MM.1S (cell line): ENCODE results near the gene NR2C2.

Experiments
- EZH2phosphoT487 ChIP-seq: fragments of 300-600 bp; sonication (generic); IDR thresholded peaks from 2 replicates; pipeline ENCODE4 v1.6.1; 2018; ENCODE audit warnings: antibody characterized with exemption, low read length
- TF ChIP-seq, protein P1 (sequence below): fragments of 300-600 bp; sonication (generic); IDR thresholded peaks from 2 replicates; pipeline ENCODE4 v1.5.1; 2016; ENCODE audit warnings: antibody characterized with exemption, low read length, mixed read lengths

DNA sequence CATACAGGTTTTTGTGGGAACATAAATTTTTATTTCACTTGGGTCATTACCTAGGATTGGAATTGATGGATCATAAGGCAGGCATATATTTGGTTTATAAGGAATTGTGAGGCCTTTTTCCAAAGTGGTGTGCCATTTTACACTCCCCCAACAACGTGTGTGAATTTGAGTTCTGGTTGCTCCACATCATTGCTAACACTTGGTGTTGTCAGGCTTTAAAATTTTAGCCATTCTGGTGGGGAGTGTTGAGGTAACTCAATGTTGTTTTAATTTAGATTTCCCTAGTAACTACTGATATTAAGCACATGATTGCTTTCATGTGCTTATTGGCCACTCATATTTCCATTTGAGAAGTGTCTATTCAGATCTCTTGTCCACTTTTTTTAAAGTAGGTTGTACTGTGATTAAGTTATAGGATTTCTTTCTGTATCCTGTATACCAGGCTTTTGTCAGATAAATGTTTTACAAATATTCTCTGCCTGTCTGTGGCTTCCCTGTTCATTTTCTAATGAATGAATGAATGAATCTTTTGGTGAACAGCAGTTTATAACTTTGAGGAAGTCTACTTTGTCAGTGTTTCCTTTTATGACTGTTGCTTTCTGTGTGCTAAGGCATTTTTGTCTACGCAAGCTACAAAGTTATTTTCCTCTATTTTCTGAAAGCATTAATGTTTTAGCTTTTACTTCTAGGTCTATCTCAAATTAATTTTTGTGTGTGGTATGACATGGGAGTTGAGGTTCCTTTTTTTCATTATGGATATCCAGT, 17.9 kb upstream of the NR2C2 start:
- TF ChIP-seq, protein P1, sequence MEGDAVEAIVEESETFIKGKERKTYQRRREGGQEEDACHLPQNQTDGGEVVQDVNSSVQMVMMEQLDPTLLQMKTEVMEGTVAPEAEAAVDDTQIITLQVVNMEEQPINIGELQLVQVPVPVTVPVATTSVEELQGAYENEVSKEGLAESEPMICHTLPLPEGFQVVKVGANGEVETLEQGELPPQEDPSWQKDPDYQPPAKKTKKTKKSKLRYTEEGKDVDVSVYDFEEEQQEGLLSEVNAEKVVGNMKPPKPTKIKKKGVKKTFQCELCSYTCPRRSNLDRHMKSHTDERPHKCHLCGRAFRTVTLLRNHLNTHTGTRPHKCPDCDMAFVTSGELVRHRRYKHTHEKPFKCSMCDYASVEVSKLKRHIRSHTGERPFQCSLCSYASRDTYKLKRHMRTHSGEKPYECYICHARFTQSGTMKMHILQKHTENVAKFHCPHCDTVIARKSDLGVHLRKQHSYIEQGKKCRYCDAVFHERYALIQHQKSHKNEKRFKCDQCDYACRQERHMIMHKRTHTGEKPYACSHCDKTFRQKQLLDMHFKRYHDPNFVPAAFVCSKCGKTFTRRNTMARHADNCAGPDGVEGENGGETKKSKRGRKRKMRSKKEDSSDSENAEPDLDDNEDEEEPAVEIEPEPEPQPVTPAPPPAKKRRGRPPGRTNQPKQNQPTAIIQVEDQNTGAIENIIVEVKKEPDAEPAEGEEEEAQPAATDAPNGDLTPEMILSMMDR: no peak
- TF ChIP-seq EZH2phosphoT487: no peak
